ENCODE results near the gene AKAP6.
"Not testable (repeated sequence)": the region's sequence is repeated elsewhere in the genome, so short reads cannot be mapped to it uniquely, and the experiment has no call there.

Gene AKAP6

GRCh38 chr14:32560209-32560857 is 231.2 kb downstream of the AKAP6 start:
- no peaks in the 10 kb centered on the region for H3K27me3 Mint-ChIP-seq
- ATAC-seq: no peak
- H3K4me1 Mint-ChIP-seq: no peaks in the 10 kb centered on the region
- peaks cover 3% of the 10 kb centered on the region for H3K9me3 Mint-ChIP-seq
- no peak overlapping the region for H3K4me3 Mint-ChIP-seq
- no peaks in the 10 kb centered on the region for H3K36me3 Mint-ChIP-seq
- H3K27ac Mint-ChIP-seq: no peak overlapping the region

- Mint-ChIP-seq H3K4me1 (no peaks in the 10 kb centered on the region), H3K36me3 (no peaks in the 10 kb centered on the region), H3K27me3 (no peaks in the 10 kb centered on the region), H3K27ac (no peak overlapping the region), H3K4me3 (no peak overlapping the region), H3K9me3 (no peaks in the 10 kb centered on the region)
- ATAC-seq: no peak
Observed at GRCh38 chr14:32561520-32561919, 232.4 kb downstream of the AKAP6 start.

DNA sequence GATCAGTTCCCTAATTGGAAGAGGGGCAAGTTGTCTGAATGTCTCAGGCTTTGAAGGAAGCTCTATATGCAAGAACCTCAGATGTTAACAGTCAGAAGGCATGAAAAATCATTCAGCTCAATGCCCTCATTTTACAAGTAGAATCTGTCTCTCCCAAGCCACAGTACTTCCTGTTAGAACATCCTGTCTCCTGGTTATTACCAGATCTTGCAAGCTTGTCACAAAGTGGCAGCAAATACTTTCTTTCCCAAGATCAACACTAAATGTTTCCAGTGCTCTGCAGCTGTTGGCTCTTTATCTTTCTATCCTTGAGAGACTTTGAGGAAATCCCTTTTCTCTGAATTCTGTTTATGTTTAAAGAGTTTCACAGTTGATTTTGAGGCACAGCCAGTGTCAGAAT is 235.5 kb downstream of the AKAP6 start:
- Mint-ChIP-seq H3K9me3 (no peaks in the 10 kb centered on the region), H3K4me1 (no peaks in the 10 kb centered on the region), H3K27ac (no peak overlapping the region), H3K36me3 (no peaks in the 10 kb centered on the region), H3K27me3 (no peaks in the 10 kb centered on the region), H3K4me3 (no peak overlapping the region)
- ATAC-seq: no peak

GRCh38 chr14:32565256-32565655 is 236.2 kb downstream of the AKAP6 start:
- Mint-ChIP-seq H3K36me3 (no peaks in the 10 kb centered on the region), H3K4me1 (no peaks in the 10 kb centered on the region), H3K27me3 (no peaks in the 10 kb centered on the region), H3K4me3 (no peak overlapping the region), H3K9me3 (no peaks in the 10 kb centered on the region), H3K27ac (no peak overlapping the region)
- no peak for ATAC-seq

DNA sequence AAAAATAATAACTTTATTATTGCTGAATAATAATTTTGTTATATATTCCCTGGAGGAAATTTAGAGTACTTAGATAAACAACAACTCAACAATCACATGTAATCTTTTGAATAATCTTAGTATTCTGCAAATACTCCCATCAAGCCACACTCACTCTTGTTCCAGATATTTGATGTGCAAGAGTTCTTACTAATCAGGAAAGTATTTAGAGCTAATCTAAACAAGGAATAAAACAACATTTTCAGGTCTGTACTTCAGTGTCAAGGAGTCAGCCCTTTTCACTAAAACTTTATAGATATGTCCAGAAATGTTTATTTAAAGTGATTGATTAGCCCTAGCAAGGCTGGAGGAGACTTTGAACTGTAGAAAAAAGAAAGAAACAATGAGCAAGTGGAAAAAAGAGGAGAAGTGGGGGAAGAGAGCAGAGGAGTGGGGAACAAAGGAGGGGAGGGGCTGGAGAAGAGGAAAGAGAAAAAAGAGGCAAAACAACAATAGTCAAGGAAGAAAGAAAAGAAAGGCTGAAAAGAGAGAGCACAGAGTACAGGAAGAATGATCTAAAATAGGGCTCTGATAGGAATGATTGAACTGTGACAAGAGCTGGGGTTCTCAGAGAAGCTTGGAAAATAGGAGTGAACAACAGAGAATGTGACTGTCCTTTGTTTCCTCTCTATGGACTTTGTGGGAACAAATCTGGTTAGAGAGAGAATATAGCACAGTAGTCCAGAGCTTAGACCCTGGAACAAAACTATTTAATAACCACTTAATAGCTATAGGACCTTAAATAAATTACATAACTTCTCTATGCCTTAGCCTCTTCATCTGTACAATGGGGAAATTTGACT is 238.7 kb downstream of the AKAP6 start:
- H3K27me3 Mint-ChIP-seq: no peaks in the 10 kb centered on the region
- H3K9me3 Mint-ChIP-seq: no peaks in the 10 kb centered on the region
- H3K27ac Mint-ChIP-seq: no peak overlapping the region
- no peak overlapping the region for H3K4me3 Mint-ChIP-seq
- no peak for ATAC-seq
- no peaks in the 10 kb centered on the region for H3K36me3 Mint-ChIP-seq
- H3K4me1 Mint-ChIP-seq: no peaks in the 10 kb centered on the region

- Mint-ChIP-seq H3K4me3 (no peak overlapping the region), H3K27ac (no peak overlapping the region), H3K4me1 (no peaks in the 10 kb centered on the region), H3K27me3 (no peaks in the 10 kb centered on the region), H3K9me3 (no peaks in the 10 kb centered on the region), H3K36me3 (no peaks in the 10 kb centered on the region)
- no peak for ATAC-seq
Observed at GRCh38 chr14:32571551-32571950, 242.5 kb downstream of the AKAP6 start.

DNA sequence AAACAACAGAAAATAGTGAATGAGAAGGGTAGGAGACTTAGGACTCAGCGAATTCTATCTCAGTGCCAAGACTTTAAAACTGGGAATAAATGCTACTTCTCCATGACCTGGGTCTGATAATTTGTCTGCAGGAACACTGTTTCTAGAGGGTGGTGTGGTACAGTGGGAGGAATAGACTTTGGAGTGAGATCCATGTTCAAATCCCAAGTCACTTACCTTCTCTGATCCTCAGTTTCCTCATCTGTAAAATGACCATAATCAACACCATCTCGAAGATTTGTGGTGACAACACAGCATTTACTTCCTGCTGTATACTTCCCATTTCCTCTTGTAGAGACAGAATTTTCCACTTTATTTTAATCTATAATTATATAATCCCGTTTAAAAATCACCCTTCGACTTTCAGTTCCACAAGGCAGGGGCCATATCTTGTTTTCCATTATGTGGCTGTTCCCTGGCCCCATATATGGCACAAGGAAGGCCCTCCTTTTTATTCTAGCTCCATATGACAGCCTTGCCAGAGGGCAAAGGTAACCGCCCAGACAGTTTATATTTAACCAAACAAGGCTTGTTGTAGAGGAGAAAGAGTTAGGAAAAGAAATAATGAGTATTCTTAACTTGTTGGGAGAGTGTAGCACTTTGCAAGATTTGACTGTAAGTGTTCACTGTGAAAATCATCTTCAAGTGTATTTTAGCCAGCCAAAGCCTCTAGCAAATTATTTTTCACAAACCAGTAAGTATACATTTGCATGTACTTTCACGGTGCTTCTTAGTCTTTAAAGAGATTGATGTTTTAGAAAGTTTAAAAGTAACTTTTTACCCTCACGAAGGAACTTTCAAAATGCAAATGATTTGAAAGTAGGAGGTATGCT is 243.1 kb downstream of the AKAP6 start:
- no peak overlapping the region for H3K27ac Mint-ChIP-seq
- no peaks in the 10 kb centered on the region for H3K27me3 Mint-ChIP-seq
- no peaks in the 10 kb centered on the region for H3K36me3 Mint-ChIP-seq
- H3K4me1 Mint-ChIP-seq: no peaks in the 10 kb centered on the region
- no peak for ATAC-seq
- H3K4me3 Mint-ChIP-seq: no peak overlapping the region
- H3K9me3 Mint-ChIP-seq: no peaks in the 10 kb centered on the region

GRCh38 chr14:32572867-32573150 is 243.7 kb downstream of the AKAP6 start:
- H3K9me3 Mint-ChIP-seq: no peaks in the 10 kb centered on the region

DNA sequence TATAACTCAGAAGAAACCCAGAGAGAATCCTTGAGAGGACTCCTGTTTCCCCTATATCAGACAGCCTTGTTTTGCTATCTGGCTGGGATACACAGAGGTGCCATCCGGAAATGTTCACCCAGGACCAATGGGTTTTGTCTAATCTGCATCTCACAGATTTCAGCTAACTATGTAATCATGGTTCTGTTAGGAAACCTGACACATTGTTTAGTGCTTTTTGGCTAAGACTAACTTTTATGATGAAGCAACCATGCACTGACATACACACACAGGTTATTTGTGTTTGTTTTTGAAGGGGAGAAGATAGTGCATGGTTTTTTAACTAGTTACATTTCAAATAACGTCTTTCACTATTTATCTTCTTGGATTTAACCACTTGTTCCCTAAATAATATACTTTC is 245.2 kb downstream of the AKAP6 start:
- H3K27ac Mint-ChIP-seq: no peak overlapping the region
- H3K27me3 Mint-ChIP-seq: no peaks in the 10 kb centered on the region
- peaks cover 8% of the 10 kb centered on the region for H3K4me1 Mint-ChIP-seq
- H3K4me3 Mint-ChIP-seq: no peak overlapping the region
- H3K36me3 Mint-ChIP-seq: no peaks in the 10 kb centered on the region
- no peaks in the 10 kb centered on the region for H3K9me3 Mint-ChIP-seq
- ATAC-seq: no peak

More at GRCh38 chr14:32572867-32573150, 243.7 kb downstream of the AKAP6 start:
- Mint-ChIP-seq H3K36me3 (no peaks in the 10 kb centered on the region), H3K4me1 (peaks cover 2% of the 10 kb centered on the region), H3K27me3 (no peaks in the 10 kb centered on the region), H3K27ac (no peak overlapping the region), H3K4me3 (no peak overlapping the region)
- ATAC-seq: no peak

- H3K36me3 Mint-ChIP-seq: no peaks in the 10 kb centered on the region
- no peak overlapping the region for H3K4me3 Mint-ChIP-seq
- peaks cover 8% of the 10 kb centered on the region for H3K4me1 Mint-ChIP-seq
- peak; percentile 66 for ATAC-seq
- no peak overlapping the region for H3K27ac Mint-ChIP-seq
- no peaks in the 10 kb centered on the region for H3K9me3 Mint-ChIP-seq
- no peaks in the 10 kb centered on the region for H3K27me3 Mint-ChIP-seq
Observed at GRCh38 chr14:32576088-32576795, 247.1 kb downstream of the AKAP6 start.

- Mint-ChIP-seq H3K9me3 (no peaks in the 10 kb centered on the region), H3K36me3 (no peaks in the 10 kb centered on the region), H3K27me3 (no peaks in the 10 kb centered on the region), H3K4me3 (no peak overlapping the region), H3K4me1 (peaks cover 8% of the 10 kb centered on the region), H3K27ac (no peak overlapping the region)
- ATAC-seq: no peak
Observed at GRCh38 chr14:32576977-32577376, 247.9 kb downstream of the AKAP6 start.

DNA sequence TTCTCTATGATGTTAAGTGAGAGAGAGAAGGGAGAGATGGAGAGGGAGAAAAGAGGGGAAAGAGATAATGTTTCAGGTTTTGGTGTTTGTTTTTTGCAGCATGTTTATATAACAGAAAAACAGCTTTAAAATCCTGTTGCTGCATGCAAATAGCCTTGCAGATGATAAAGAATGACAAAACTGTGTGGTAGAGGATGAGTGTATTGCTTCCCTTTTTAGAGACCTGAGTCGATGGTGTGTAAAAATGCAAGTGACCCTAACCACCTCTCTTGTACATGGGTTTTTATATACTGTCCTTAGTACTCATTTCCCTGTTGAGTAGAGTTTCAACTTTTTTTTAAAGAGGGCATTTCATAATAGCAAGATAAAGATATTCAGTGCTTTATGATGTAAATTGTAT is 249.1 kb downstream of the AKAP6 start:
- H3K27ac Mint-ChIP-seq: no peak overlapping the region
- H3K4me1 Mint-ChIP-seq: peaks cover 8% of the 10 kb centered on the region
- H3K9me3 Mint-ChIP-seq: no peaks in the 10 kb centered on the region
- no peak overlapping the region for H3K4me3 Mint-ChIP-seq
- ATAC-seq: peak; percentile 67
- H3K36me3 Mint-ChIP-seq: no peaks in the 10 kb centered on the region
- no peaks in the 10 kb centered on the region for H3K27me3 Mint-ChIP-seq

DNA sequence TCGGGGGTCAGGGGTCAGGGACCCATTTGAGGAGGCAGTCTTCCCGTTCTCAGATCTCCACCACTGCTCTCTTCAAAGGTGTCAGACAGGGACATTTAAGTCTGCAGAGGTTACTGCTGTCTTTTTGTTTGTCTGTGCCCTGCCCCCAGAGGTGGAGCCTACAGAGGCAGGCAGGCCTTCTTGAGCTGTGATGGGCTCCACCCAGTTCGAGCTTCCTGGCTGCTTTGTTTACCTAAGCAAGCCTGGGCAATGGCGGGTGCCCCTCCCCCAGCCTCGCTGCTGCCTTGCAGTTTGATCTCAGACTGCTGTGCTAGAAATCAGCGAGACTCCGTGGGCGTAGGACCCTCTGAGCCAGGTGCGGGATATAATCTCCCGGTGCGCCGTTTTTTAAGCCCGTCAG is 254.3 kb downstream of the AKAP6 start:
- not testable (repeated sequence) for H3K4me3 Mint-ChIP-seq, ATAC-seq, H3K9me3 Mint-ChIP-seq, H3K4me1 Mint-ChIP-seq, H3K36me3 Mint-ChIP-seq, H3K27me3 Mint-ChIP-seq, H3K27ac Mint-ChIP-seq

DNA sequence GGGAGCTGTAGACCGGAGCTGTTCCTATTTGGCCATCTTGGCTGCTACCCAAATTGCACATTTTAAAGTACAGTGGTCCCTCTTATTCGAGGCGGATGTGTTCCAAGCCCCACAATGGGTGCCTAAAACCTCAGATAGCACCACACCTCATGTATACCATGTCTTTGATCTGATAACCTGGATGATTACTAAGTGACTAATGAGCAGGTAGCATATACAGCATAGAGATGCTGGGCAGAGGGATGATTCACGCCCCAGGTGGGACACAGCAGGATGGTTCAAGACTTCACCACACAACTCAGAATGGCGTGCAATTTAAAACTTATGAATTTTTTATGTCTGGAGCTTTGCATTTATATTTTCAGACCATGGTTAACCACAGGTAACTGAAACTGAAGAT is 255.0 kb downstream of the AKAP6 start:
- H3K27ac Mint-ChIP-seq: no peak overlapping the region

DNA sequence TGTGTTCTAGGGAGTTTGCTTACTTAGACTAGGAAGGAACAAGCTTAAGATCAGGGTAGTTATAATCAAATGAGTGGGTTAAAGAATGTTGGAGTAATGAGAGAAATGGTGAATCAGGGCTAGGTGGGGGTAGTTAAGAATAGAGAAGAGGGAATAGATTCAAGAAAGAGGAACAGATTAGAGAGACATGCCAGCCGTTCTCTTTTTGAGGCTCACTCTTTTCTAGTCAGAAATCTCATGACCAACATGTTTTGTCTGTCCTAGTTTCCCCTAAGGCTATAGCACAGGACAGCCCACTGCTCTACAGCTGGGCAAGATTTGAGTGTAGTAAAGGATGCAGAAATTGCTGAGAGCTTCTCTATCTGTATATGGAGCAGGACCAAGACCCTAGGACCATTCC is 258.4 kb downstream of the AKAP6 start:
- H3K27ac Mint-ChIP-seq: no peak overlapping the region
- no peak overlapping the region for H3K4me3 Mint-ChIP-seq
- H3K4me1 Mint-ChIP-seq: no peaks in the 10 kb centered on the region
- no peak for ATAC-seq
- H3K9me3 Mint-ChIP-seq: peaks cover 6% of the 10 kb centered on the region
- no peaks in the 10 kb centered on the region for H3K27me3 Mint-ChIP-seq
- no peaks in the 10 kb centered on the region for H3K36me3 Mint-ChIP-seq

More for the DNA sequence above, 255.0 kb downstream of the AKAP6 start:
- no peaks in the 10 kb centered on the region for H3K27me3 Mint-ChIP-seq
- H3K4me1 Mint-ChIP-seq: no peaks in the 10 kb centered on the region
- H3K36me3 Mint-ChIP-seq: no peaks in the 10 kb centered on the region
- peaks cover 6% of the 10 kb centered on the region for H3K9me3 Mint-ChIP-seq
- ATAC-seq: no peak
- no peak overlapping the region for H3K4me3 Mint-ChIP-seq
